HG03442 (cell line): Measurements from ENCODE around the gene SORCS2.

Source experiments
- ATAC-seq: cut with Tn5 transposase; IDR thresholded peaks from one replicate; pipeline ENCODE4 v1.9.1; 2021; ENCODE audit warnings: mild to moderate bottlenecking, moderate library complexity; ENCODE audit not compliant: unreplicated experiment

Gene SORCS2

GRCh38 chr4:7777871-7778509, 585.7 kb downstream of the SORCS2 start:
- no peak for ATAC-seq

- no peak for ATAC-seq
Measured at GRCh38 chr4:7778510-7779431, 586.4 kb downstream of the SORCS2 start.

- ATAC-seq = no peak
Measured at GRCh38 chr4:7779432-7779768, 587.1 kb downstream of the SORCS2 start.

GRCh38 chr4:7780751-7781348, 588.5 kb downstream of the SORCS2 start:
- no peak for ATAC-seq

GRCh38 chr4:7781366-7781765, 589.0 kb downstream of the SORCS2 start:
- no peak for ATAC-seq

- no peak for ATAC-seq
Measured at GRCh38 chr4:7781993-7782392, 589.7 kb downstream of the SORCS2 start.

- no peak for ATAC-seq
Measured at GRCh38 chr4:7782783-7783182, 590.4 kb downstream of the SORCS2 start.

- no peak for ATAC-seq
Measured at GRCh38 chr4:7783541-7783940, 591.2 kb downstream of the SORCS2 start.

GRCh38 chr4:7784131-7784870, 592.0 kb downstream of the SORCS2 start:
- no peak for ATAC-seq

- no peak for ATAC-seq
Measured at GRCh38 chr4:7785017-7785416, 592.7 kb downstream of the SORCS2 start.

- ATAC-seq = no peak
Measured at GRCh38 chr4:7786040-7786439, 593.7 kb downstream of the SORCS2 start.

- ATAC-seq = no peak
Measured at GRCh38 chr4:7786517-7786916, 594.2 kb downstream of the SORCS2 start.

GRCh38 chr4:7787067-7787466, 594.7 kb downstream of the SORCS2 start:
- no peak for ATAC-seq

- ATAC-seq = no peak
Measured at GRCh38 chr4:7787681-7788141, 595.4 kb downstream of the SORCS2 start.

- ATAC-seq = no peak
Measured at GRCh38 chr4:7788193-7788592, 595.9 kb downstream of the SORCS2 start.

GRCh38 chr4:7788694-7789425, 596.5 kb downstream of the SORCS2 start:
- no peak for ATAC-seq

GRCh38 chr4:7790023-7790422, 597.7 kb downstream of the SORCS2 start:
- no peak for ATAC-seq

- ATAC-seq = no peak
Measured at GRCh38 chr4:7790999-7791398, 598.7 kb downstream of the SORCS2 start.
